Inflammatory macrophage (primary cell): Measurements from ENCODE around the gene SOX9.
"Not testable (repeated sequence)": the region's sequence is repeated elsewhere in the genome, so short reads cannot be mapped to it uniquely, and the experiment has no call there.

Experiments
- DNase-seq, 2 donors: peaks; one replicate each; pipeline ENCODE4 v3.0.0-alpha.2; 2020 to 2022

The SOX9 gene

DNA sequence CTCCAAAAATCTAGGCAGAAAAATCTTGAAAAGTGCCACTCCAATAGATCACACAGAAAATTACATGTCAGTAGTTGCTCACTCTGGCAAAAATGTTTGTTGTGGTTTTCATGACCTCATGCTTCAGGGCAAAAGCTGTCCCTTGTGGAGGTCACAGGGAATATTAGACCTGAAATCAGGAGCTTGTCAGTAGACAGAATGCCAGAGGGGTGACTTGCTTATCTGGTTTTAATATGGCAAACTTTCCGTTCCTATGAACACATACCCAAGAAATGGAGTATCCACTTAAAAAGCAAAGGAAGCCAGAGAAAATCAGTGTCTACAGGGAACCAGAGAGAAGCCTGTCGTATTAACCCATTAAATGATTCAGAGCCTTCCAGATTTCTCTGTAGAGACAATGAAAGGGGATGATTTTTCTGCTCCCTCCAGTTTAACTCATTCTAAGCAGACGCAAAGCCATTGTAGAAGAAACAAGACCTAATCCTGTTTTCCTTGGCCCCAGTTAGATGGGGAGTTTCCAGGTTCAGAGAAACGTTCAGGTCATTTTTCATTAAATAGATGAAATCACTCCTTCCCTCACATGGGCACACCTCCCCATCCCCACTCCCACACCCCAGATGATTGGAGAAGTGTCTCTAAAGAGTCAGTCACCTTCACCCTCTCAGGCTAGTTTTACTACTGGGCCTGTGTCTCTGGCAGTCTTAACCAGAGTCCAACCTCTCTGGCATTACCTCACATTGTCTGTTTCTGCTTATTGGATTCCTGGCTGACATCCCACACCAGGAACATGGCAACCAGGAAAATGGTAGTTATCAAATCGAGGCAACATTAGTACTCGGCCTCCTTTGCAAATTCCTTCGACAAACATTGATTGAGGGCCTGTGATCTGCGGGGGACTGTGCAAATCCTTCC is 6.0 kb downstream of the SOX9 start:
- no peak for DNase-seq

DNA sequence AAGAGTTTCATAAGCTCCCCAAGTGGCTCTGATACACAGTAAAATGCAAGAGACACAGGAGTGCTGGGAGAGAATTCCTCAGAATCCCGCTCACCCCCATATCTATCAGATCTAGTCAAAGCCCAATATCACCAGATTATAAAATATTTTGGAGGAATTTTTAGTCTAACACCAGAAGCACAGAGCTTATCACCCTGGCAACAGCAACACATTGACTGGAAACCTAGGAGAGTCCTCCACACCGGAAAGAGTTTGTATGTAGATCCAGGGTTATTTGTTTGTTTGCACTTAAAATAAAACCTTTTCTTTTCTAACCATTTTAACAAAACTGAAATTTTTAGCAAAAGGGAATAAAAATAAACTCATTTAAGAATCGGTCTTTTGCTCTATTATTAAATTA is 7.2 kb downstream of the SOX9 start:
- DNase-seq, result no peak

DNA sequence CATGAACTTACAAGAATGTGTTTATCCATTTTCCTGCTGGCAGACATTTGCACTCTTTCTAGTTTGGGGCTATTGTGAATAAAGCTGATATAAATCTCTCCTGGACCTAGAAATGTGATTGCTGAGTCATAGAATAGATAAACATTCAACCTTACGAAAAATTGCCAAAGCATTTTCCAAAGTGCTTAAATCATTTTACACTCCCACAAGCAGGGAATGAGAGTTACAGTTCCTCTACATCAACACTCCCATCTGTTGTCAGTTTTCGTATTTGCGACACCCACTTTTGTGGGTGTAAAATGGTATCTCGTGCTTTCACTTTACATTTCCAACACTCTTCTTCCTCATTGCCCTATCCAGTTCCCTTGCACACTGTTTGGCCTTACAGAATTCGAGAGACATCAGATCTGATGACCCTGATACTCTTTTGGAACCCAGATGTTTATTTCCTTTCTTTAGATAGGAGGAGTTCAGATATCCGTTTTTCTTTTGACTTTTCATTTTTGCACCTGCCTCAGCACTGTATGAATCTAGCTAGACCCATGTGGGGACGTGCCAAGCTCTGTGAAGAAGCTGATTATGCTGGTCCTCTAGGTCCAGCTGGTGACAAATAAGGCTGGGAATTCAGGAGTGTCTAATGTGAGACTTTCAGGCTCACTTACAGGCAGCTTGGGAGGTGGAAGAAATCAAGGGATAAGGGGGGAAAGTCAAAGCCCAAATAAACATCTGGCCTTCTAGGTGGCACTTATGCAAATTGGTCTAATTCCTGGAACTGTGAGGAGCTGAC is 14.0 kb downstream of the SOX9 start:
- no peak for DNase-seq

DNA sequence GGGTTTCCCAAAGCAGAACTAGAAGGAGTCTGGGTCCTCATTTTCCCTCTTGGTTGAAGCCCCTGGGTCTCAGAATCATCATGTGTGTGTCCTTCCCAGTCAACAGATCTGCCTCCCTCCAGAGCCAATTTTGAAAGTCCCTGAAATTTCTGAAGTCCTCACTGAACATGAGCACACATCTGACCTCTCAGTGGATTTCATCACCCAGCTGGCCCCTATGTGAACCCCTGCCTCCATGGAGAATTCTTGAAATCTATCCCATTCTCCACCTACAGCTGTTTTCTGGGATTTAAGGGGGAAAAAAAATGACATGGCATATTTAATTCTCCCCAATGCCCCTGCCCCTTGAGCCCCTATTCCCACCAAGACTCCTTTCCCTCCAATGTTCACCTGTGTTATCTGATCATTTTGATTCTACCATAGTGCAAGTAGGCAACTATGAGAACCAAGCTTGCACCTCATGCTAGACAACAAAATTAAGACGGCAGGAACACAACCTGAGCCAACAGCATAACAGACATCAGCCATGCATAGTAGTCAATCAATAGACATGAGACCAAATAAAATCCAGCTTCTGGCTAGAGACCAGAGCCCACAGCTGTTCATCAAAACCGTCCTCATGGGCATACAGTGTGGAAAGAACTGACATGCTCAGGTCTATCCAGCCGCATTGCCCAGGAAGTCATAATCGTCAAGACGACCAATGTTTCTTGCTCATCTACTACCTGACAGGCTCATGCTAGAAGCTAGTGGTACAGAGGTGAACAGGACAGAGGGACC is 14.9 kb downstream of the SOX9 start:
- DNase-seq, result no peak

DNA sequence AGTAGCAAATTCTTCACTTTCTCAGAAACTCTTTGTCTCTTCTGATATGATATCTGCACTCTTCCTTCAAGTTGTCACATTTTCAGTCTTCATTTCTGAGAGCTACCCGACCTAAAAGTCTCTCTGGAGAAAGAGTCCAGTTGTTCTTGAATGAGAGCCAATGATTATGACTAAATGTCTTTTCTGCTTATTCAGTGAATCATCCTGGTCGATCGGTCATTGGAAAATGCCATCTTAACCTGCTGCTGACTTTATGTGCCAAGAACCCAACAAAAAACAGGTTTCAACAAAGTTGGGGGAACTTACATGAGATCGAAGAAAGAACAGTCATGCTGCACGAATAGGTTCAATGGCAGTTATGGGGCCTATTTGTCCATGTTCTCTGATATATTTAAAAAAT is 15.9 kb downstream of the SOX9 start:
- DNase-seq, result no peak

DNA sequence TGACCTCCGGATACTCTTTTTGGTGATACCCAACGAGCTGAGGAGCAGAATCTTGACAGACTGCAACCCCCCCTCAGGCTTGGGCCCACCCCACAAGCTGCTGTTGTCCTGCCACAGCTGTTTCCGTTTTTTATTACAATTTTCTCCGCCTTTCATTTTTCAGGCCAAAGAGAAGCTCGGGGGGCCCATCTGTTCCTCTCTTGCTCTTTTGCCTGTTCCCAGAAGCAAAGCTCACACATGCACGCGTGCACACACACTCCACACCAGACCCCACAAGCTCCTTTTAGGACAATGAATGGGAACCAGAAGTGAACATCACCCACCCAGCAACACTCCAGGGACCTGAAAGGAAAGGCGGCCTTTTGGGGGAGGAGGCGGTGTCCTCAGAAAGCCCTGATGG is 16.3 kb downstream of the SOX9 start:
- DNase-seq, result no peak

DNA sequence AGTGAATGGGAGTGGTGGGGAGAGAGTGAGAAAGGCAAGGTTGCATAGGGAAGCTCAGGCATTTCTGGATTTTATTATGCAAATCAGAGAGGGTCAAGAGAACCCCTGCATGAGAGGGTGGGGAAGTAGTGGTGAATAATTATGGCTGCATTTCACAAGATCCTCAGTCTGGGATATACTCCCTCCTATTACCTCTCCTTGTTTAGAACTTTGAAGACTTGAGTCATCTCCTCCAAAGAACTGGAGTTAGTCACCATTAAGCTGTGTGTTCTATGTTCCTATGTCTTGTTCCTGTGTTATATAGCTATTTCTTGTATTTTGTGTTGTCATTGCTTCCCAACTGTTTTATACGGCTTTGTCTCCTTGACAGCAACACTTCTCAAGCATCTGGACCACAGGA is 18.4 kb downstream of the SOX9 start:
- no peak for DNase-seq

DNA sequence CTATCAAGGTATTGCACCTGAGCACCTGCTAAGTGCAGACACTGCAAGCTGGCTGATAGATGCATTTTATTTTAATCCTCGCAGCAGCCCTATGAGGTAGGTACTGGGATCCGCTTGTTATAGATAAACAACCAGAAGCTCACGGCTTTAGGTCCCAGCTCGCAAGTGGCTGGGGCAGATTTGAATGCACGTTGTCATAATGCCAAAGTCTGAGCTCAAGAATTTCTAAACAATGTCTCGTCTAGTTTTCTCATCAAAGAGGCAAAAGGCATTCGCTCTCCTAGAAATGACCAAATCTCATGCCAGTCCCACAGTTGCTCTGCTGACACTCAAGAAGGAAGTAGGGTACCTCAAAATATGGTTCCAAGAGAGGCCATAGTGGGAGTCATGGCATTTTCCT is 20.5 kb downstream of the SOX9 start:
- DNase-seq, result no peak

DNA sequence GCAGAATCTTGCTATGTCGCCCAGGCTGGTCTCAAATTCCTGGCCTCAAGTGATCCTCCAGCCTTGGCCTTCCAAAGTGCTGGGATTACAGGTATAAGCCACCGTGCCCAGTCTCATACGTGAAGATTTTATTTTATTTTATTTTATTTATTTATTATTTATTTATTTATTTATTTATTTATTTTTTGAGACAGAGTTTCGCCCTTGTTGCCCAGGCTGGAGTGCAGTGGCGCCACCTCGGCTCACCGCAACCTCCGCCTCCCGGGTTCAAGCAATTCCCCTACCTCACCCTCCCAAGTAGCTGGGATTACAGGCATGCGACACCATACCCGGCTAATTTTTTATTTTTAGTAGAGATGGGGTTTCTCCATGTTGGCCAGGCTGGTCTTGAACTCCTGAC is 21.3 kb downstream of the SOX9 start:
- not testable (repeated sequence) for DNase-seq

DNA sequence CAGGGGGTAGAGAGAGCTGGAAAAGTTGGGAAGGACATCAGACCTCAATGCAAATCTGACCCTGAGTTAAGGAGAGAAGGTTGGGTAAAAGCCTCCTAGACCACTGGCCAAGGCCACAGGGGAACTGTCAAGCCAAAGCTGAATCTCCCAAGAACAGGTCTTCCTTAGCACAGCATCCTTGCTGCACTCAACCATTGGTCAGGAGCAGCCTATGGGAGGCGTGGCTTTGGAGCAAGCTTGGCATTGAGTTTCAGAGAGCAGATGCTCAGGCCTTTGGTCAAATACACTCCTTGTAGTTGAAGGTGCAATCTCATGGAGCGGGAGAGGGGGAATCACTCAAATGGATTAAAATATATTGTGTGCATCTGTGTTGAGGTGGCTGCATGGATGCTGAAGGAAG is 21.8 kb downstream of the SOX9 start:
- DNase-seq, result no peak

DNA sequence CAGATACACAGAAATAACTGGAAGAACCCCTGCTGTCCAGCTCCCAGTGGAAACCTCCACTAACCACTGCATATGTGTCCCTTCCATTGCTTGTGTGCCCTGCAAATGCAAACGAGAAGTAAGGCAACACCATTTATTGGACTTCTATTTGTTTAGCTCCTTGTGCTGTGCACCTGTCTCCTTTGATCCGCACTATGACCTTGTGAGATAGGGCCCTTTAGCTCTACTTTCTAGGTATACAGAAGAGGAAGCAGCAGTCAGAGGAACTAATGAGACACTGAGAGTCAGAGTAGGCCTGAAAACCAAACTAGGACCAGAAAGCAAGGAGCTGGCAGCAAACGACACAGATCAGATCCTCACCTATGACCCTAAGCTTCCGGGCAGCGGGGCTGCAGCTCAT is 22.4 kb downstream of the SOX9 start:
- DNase-seq, result no peak

DNA sequence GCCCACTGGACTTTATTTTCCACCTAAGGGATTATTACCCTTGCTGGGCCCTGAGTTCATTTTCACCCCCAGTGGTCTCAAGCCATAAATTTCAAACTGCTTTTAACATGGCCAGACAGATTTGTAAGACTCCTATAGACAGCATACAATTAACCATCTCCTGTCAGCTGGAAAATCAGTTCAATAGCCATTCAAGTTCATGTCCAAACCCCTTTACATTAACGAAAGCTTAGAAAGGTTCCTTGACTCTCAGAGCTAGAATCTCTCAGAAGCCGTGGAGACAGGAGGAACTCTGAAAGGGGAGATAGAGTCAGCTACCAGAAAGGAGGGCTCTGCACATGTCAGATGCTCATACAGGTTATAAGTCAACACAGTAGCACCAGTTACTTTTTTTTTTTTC is 23.3 kb downstream of the SOX9 start:
- DNase-seq, result no peak

DNA sequence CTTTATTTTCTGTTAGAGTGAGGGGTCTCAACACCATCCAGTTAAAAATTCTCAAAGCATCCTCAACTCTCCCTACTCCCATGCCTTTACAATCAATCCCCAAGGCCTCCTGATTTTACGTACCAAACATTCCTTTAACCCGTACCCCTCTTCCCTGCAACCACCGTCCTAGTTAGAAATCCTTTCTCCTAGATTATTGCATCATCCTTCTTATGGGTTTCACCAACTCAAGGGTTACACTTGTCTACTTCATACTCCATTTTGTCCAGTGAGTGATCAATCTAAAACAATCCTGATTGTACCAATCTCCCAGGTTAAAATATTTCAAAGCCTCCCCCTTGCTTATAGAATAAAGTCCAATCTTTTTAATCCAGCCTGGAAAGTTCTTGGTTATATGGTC is 24.7 kb downstream of the SOX9 start:
- no peak for DNase-seq

DNA sequence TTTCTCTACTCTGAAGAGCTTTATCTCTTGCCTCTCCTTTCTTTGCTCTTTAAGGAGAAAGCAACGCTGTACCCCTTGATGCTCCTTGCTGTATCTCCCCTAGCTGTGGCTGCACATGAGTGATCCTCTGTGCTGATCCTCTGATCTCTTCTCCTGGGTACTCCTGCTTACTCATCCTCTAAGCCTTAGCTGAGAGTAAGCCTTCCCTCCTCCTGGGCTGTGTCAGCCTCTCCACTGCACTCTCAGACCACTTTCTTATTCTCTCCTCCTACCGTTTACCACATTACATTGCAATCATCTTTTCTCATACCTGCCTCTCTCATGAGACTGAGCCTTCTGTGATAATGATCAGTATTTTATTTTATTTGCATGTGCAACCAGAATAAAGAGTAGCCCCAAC is 25.1 kb downstream of the SOX9 start:
- no peak for DNase-seq

DNA sequence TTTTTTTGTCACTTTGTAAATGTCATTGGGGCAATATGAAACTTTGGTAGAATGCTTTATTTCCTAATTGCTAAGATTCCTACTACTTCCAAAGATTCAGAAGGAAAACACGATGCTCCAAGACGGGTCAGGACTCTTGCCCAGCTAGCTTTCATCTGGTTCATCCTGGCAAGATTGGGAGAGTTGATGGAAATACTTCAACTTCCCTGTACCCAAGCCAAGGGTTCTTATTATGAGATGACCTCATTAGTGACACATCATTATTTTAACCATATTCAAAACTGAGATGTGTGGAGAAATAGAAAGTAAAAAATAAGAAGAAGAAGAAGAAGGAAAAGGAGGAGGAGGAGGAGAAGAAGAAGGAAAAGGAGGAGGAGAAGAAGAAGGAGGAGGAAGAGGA is 25.6 kb downstream of the SOX9 start:
- DNase-seq, result no peak

DNA sequence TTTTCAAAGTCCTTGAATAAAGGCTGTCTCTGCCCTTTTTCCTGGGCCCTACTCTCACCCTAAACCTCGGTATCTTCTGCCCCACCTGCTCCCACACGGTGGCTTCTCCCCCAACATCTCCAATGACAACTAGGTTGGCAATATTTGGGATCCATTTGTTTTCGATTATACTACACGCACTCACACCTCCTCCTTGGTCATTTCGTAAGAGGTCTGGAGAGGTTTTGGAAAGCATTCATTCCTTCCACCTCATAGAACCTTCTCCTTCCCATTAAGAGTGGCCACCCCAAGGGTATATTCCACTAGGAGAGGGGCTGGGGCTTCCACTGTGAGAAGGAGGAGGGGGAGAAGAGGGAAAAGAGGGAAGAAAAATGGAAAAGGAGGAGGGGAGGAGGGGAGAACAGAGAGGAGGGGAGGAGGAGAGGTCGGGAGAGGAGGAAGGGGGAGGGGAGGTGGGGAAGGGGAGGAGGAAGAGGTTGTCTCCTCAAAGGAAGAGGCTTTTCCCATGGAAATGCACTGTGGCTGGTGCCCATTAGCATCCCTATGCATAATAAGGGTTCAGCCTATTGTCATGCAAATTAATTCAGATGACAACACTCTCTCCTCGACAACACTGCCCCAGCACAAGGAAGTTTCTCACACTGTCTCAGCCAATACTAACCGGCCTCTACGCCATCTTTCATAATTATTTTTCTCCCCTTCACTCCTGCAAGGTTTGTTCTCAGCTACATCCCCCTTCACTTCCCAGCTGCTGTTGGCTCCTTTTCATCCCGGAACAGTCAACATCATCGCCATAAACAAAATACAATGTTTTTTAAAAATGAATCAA is 30.0 kb downstream of the SOX9 start:
- no peak for DNase-seq

DNA sequence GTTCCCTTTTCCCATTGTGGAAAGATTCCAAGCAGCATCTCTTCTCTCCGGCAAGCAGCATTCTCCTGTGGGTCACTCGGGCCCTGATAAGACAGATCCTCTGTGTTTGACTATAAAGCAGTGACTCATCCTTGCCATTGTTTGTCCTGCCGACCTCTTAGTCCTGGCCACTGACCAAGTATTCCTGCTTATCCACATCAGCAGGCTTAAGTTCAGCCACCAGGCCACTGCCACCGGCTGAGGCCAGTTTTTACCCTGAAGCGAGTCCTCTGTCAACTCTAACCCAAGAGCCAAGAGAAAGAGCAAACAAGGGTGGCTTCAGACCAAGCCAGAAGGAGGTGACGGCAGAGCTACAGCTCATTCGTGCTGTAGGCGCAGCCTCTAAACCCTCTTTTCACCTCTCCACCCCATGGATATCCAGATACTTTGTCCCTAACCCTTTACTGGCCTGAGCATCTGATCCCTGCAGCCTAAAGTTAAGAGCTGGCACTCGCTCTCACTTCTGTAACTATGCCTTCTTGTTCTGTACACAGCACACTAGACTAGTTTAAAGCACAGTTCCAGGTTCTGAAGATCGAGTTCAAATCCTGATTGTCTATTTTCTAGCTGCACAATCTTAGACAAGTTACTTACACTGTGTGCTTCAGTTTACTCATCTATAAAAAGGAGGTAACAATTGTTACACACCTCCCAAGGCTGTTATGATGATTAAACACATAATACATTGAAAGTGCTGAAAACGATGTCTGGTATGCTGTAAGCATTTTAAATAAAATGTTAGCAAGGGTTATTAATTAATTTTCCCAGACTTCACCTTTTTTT is 31.0 kb downstream of the SOX9 start:
- DNase-seq, result no peak

DNA sequence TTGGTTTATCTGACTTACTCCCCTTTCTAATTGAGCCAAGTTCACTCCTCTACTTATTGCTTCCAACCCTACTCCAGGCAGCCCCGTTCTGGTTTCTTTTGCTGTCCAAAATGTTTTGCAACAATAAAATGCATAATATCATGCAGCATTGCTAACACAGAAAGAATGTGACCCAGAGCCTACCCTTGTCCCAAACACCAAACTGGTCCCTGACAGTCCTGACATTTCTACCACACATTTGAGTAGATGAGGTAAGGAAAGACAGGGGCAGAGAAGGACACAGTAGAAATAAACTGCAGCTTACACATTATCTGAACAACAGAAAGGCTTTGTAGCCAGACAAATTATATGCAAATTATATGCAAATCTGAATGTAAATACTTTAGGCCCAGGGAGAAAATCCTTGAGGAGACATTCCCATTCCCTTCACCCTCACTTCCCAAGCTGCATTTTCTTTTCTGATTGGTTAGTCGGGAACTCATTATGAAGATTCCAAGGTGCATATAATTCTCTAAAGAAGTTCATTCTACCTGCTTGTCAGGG is 31.6 kb downstream of the SOX9 start:
- no peak for DNase-seq

DNA sequence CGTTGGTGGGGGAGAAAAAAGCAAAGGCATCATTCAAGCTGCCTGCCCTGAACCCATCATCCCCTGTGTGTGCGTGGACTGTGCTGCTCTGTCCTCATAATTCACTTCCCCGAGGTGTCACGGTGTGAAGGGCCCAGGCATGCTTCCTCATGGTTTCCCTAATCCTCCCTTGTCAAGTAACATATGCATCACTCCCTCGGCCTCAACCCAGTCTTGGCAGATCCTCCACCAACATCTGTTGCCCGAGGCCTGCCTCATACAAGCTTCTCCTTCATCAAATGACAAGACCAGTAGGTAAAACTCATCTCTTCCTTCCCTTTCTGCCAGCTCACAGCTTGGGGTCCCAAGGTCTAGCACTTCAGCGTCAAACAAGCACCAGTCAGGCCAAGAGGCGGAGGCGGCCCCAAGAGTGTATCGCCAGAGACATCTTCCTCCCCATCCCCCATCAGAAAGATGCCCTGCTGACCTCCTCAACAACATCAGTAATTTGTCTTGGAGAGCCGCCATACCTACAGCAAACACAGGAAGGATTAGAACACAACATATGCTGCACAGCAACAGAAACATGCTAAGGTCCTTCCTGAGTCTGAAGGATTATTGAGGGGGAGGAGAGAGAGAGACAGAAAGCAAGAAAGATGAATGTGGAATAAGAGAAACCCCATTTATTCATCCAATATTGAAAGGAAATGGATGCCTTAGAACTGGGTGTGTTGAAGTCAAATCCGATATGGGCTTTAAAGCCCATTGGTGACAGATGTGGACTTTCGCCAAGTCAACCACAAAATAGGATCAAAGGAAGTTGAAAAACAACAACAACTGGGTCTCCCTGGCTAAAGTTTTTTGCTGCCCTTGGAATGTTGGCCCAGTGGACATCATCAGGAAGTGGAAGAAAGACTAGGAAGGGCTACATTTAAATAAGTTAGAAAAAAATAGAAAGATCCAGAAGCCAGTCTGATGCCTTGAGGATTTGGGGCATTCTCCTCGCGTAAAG is 38.4 kb downstream of the SOX9 start:
- no peak for DNase-seq

DNA sequence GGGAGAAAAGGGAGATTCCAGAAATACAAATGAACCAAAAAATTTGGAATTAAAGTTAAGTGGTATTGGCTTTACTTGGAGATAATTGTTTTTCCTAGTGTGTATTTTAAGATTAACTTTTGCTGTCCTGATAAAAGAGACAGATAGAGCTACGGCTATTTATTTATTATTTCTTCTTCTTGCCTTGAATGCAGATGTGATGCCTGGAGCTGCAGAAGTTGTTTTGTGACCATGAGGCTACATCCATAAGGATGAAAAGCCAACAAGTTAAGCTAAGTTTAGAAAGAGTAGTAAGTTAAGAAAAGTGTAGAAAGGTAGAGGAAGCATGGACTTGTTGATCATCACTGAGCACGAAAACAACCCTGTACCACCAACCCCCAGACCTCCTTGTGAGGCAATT is 41.7 kb downstream of the SOX9 start:
- DNase-seq, result no peak
